CD8-positive, alpha-beta memory T cell (primary cell): ENCODE data around the gene XRCC3. TPM values are rescaled to one million over a fixed set of nuclear protein-coding genes. Genes with fewer than 3 reads are reported as not detected.

Experiments used
- CTCF ChIA-PET: fragments of 350-600 bp; sonication (Branson Sonifier 250); formaldehyde crosslinking; loops from one replicate; lab custom pipeline; 2021; ENCODE audit warnings: antibody characterized with exemption; lab: Charles Lee
- POLR2A ChIA-PET: fragments of 350-600 bp; sonication (Branson Sonifier 250); formaldehyde crosslinking; loops from one replicate; lab custom pipeline; 2021; ENCODE audit warnings: antibody characterized with exemption; lab: Charles Lee
- DNase-seq, 5 donors: peaks; one replicate each; pipeline versions ENCODE4 v3.0.0 to v3.0.0-alpha.2; 2020 to 2022; ENCODE audit warnings: mixed read lengths in 1 of 5
- H3K27ac ChIP-seq: one replicate; pipeline ENCODE4 v1.7.0; 2013; ENCODE audit warnings: low read depth, mild to moderate bottlenecking, low read length, moderate library complexity
- H3K27me3 ChIP-seq: 2 replicates; pipeline ENCODE4 v1.7.0; 2013; ENCODE audit warnings: low read length, mild to moderate bottlenecking; ENCODE audit not compliant: insufficient read depth, poor library complexity, severe bottlenecking
- H3K36me3 ChIP-seq: 2 replicates; pipeline ENCODE4 v1.7.0; 2013; ENCODE audit warnings: mild to moderate bottlenecking, low read length, moderate library complexity; ENCODE audit not compliant: insufficient read depth
- H3K4me1 ChIP-seq: 2 replicates; pipeline ENCODE4 v1.7.0; 2013; ENCODE audit warnings: mild to moderate bottlenecking, low read length, moderate library complexity; ENCODE audit not compliant: insufficient read depth
- H3K4me3 ChIP-seq: 2 replicates; pipeline ENCODE4 v1.7.0; 2013; ENCODE audit warnings: mild to moderate bottlenecking, low read length
- H3K9me3 ChIP-seq: 2 replicates; pipeline ENCODE4 v1.7.0; 2013; ENCODE audit warnings: mild to moderate bottlenecking, low read length
- H3K27ac Mint-ChIP-seq, 8 donors: one replicate each; pipeline ENCODE4 v1.8.0; 2020 to 2021; ENCODE audit warnings: mixed read lengths in 8 of 8, mild to moderate bottlenecking in 6 of 8, inconsistent platforms in 3 of 8, moderate library complexity in 3 of 8
- H3K27me3 Mint-ChIP-seq, 2 donors: one replicate each; pipeline ENCODE4 v1.8.0; 2020 to 2021; ENCODE audit warnings: mixed read lengths in 2 of 2, mild to moderate bottlenecking in 1 of 2, moderate library complexity in 1 of 2
- H3K36me3 Mint-ChIP-seq, 3 donors: one replicate each; pipeline ENCODE4 v1.8.0; 2020 to 2021; ENCODE audit warnings: mixed read lengths in 3 of 3, inconsistent platforms in 1 of 3, mild to moderate bottlenecking in 1 of 3
- H3K4me1 Mint-ChIP-seq, 3 donors: one replicate each; pipeline ENCODE4 v1.8.0; 2020 to 2021; ENCODE audit warnings: mixed read lengths in 3 of 3, inconsistent platforms in 1 of 3, mild to moderate bottlenecking in 1 of 3
- H3K4me3 Mint-ChIP-seq, 7 donors: one replicate each; pipeline ENCODE4 v1.8.0; 2020 to 2021; ENCODE audit warnings: mixed read lengths in 7 of 7, mild to moderate bottlenecking in 6 of 7, moderate library complexity in 4 of 7, inconsistent platforms in 2 of 7
- H3K9me3 Mint-ChIP-seq, 5 donors: one replicate each; pipeline ENCODE4 v1.8.0; 2020 to 2022; ENCODE audit warnings: mixed read lengths in 5 of 5, mild to moderate bottlenecking in 3 of 5, moderate library complexity in 2 of 5, inconsistent platforms in 1 of 5
- polyA plus RNA-seq: library from polyadenylated mRNA; unstranded; fragments of 300-500 nt; fragmentation: Illumina TruSeq; gene quantifications from one replicate; pipeline ENCODE4 v1.2.3, GENCODE V29; 2021
- total RNA-seq, 2 experiments: library from RNA; stranded (reverse); gene quantifications; one replicate each; pipeline ENCODE4 v1.2.3, GENCODE V29; 2021

Gene XRCC3
- total and polyA plus RNA-seq, 3 experiments from 2014 or later = 4.4 to 59.9 (median 54.4) TPM

- peaks cover 3 to 82% (median 11%) of the 10 kb centered on the region in 3 donors for H3K36me3 Mint-ChIP-seq
- peaks cover 0 to 3% (median 1%) of the 10 kb centered on the region in 3 donors for H3K4me1 Mint-ChIP-seq
- Histone ChIP-seq H3K4me3 (no peak overlapping the region), H3K27me3 (no peaks in the 10 kb centered on the region), H3K4me1 (peaks cover 3% of the 10 kb centered on the region), H3K36me3 (peaks cover 3% of the 10 kb centered on the region), H3K27ac (no peak overlapping the region), H3K9me3 (no peaks in the 10 kb centered on the region)
- ChIA-PET CTCF (no interaction called here), POLR2A (no interaction called here)
- DNase-seq = no peak
- H3K9me3 Mint-ChIP-seq = no peaks in the 10 kb centered on the region
- no peaks in the 10 kb centered on the region for H3K27me3 Mint-ChIP-seq
- no peak overlapping the region for H3K4me3 Mint-ChIP-seq
- peak overlapping the region in 2 of 8 donors; percentile 47 to 84 for H3K27ac Mint-ChIP-seq
These were observed 27.4 kb upstream of the XRCC3 start for GRCh38 chr14:103742499-103743255.

DNA sequence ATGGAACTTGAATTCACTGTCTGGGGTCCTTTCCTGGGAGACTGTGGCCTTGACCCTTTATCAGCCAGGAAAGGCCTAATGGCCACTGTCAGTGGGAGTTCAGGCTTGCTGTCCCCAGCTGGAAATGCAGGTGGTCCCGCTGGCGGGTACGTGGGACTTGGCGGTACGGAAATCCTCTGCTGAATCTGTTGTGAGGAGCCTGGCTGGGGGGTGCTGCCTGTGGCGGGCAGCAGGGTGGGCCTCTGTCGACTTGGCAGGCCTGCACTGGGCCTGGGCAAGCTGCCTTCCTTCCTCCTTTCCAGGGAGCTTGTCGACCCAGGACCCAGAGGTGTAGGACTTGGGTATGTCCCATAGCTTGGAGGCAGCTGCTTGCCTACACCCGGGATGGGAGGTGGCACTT, 26.6 kb upstream of the XRCC3 start:
- Mint-ChIP-seq H3K9me3 (no peaks in the 10 kb centered on the region), H3K4me3 (no peak overlapping the region), H3K27ac (no peak overlapping the region), H3K27me3 (no peaks in the 10 kb centered on the region), H3K36me3 (peaks cover 3 to 86% (median 12%) of the 10 kb centered on the region in 3 donors), H3K4me1 (no peaks in the 10 kb centered on the region)
- CTCF ChIA-PET = no interaction called here
- Histone ChIP-seq H3K27me3 (no peaks in the 10 kb centered on the region), H3K9me3 (no peaks in the 10 kb centered on the region), H3K27ac (no peak overlapping the region), H3K36me3 (peaks cover 3% of the 10 kb centered on the region), H3K4me1 (no peaks in the 10 kb centered on the region), H3K4me3 (no peak overlapping the region)
- peak in 1 of 5 donors; percentile 12 for DNase-seq
- POLR2A ChIA-PET = no interaction called here

DNA sequence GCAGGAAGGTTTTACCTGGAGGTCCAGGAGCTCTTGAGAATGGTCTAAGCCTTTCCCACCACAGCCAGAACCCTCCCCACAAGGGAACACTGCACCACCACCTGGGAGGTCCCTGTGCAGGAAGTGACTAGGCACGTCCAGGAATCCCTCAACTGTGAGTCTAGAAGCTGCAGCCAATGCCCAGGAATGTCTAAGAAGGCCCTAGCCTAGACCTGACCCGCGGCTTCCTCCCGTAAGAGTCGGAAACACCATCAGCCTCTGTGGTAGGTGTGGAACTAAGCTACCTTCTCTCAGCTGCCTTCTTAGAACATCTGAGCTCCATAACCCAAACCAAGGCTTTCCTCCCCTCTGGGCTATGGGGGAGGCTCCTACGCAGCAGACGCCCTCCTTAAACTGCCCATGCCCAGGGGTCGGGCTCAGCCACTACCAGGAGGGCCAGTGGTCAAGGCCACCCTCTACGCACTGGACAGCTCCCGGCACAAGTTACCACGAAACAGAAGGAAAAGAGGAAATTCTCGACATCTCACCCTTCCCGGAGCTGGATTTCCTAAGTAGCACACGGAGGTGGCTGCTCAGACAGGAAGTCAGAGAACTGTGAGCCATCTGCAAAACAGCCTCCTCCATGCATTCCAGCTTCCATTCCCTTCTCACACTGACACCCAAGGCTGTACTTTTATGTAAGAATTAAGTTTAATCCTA, 25.9 kb upstream of the XRCC3 start:
- Mint-ChIP-seq H3K36me3 (peaks cover 3 to 86% (median 12%) of the 10 kb centered on the region in 3 donors), H3K27me3 (no peaks in the 10 kb centered on the region), H3K27ac (no peak overlapping the region), H3K9me3 (no peaks in the 10 kb centered on the region), H3K4me1 (no peaks in the 10 kb centered on the region), H3K4me3 (no peak overlapping the region)
- no peak for DNase-seq
- Histone ChIP-seq H3K4me1 (no peaks in the 10 kb centered on the region), H3K9me3 (no peaks in the 10 kb centered on the region), H3K27me3 (no peaks in the 10 kb centered on the region), H3K27ac (no peak overlapping the region), H3K4me3 (no peak overlapping the region), H3K36me3 (peaks cover 3% of the 10 kb centered on the region)
- ChIA-PET POLR2A (no interaction called here), CTCF (no interaction called here)

DNA sequence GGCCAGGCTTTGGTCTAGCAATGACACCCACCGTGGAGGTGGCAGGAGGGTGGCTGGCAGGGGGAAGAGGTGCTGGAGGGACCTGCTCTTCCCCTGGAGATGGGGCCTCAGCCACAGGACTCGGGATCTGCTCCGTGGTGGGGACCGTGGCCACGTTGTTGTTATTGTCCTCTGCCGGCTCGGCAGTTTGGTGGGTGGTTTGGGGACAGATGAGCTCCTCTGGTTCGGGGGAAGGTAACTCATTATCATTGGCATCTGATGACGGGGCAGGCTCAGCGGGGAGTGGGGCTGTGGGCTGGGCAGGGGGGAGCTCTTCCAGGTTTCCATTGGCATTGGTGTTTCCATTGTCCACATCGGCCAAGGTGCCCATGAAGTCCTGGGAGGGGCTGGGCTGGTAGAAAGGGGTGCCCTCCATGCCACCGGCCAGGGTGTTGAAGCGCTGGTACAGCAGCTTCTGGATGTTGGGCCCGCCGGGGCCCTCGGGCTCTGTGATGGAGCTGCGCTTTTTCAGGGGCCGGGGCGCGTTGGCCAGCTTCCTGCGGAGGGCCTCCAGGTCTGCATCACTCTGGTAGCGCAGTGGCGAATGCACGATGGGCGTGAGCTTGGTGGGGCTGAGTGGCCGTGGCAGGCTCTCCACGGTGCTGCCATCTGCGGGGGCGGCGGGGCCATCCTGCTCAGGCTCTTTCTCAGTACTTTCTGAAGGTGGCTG, 24.7 kb upstream of the XRCC3 start:
- peak in 1 of 5 donors; percentile 35 for DNase-seq
- Mint-ChIP-seq H3K27me3 (no peaks in the 10 kb centered on the region), H3K4me1 (no peaks in the 10 kb centered on the region), H3K9me3 (no peaks in the 10 kb centered on the region), H3K27ac (peak overlapping the region in 1 of 8 donors; percentile 17), H3K36me3 (peaks cover 3 to 86% (median 13%) of the 10 kb centered on the region in 3 donors), H3K4me3 (no peak overlapping the region)
- Histone ChIP-seq H3K4me1 (no peaks in the 10 kb centered on the region), H3K27ac (no peak overlapping the region), H3K36me3 (peaks cover 3% of the 10 kb centered on the region), H3K27me3 (no peaks in the 10 kb centered on the region), H3K9me3 (no peaks in the 10 kb centered on the region), H3K4me3 (no peak overlapping the region)
- POLR2A ChIA-PET = no interaction called here
- CTCF ChIA-PET = no interaction called here

DNA sequence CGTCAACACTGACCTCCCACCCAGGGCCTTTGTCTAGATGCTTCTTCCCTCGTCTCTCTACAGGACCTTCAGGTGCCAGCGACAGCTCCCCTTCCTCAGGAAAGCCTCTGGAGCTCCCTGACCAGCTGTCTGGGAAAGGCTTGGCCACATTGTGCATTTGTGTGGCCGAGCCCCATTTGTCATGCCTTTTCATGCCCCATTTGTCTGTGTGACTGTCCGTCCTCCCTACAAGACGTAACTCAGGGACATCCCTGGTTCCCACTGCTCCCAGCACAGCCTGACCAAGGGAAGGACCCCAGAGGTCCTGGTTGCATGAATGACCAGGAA, 24.2 kb upstream of the XRCC3 start:
- H3K27me3 ChIP-seq = no peaks in the 10 kb centered on the region
- peaks cover under 1% of the 10 kb centered on the region for H3K36me3 ChIP-seq
- H3K9me3 Mint-ChIP-seq = no peaks in the 10 kb centered on the region
- CTCF ChIA-PET = no interaction called here
- no peak overlapping the region for H3K27ac ChIP-seq
- no peak overlapping the region for H3K27ac Mint-ChIP-seq
- no peak overlapping the region for H3K4me3 Mint-ChIP-seq
- no peak overlapping the region for H3K4me3 ChIP-seq
- H3K9me3 ChIP-seq = no peaks in the 10 kb centered on the region
- no peak for DNase-seq
- H3K4me1 ChIP-seq = no peaks in the 10 kb centered on the region
- no peaks in the 10 kb centered on the region for H3K27me3 Mint-ChIP-seq
- H3K36me3 Mint-ChIP-seq = peaks cover 3 to 87% (median 18%) of the 10 kb centered on the region in 3 donors
- no peaks in the 10 kb centered on the region for H3K4me1 Mint-ChIP-seq
- POLR2A ChIA-PET = no interaction called here

- CTCF ChIA-PET = no interaction called here
These were observed 23.6 kb upstream of the XRCC3 start for GRCh38 chr14:103738701-103739451.

DNA sequence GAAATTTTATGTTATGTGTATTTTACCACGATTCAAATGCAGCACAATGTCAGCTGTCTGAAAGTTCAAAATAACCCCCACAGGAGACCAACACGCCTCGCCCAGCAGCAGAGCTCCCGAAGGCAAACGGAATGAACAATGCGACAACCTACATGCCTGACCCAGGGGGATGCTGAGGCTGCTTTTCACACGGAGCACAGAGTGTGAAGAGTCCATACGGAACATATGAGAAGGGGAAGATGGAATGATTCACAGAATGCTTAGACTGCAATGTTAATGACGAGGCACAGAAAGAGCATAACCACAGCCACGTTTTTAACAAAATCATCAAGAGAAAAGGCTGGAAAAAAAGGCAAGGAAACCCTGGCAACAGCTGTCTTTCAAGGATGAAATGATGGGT, 22.9 kb upstream of the XRCC3 start:
- H3K4me3 Mint-ChIP-seq = no peak overlapping the region
- no peak for DNase-seq
- H3K27ac Mint-ChIP-seq = peak overlapping the region in 1 of 8 donors; percentile 61
- Histone ChIP-seq H3K36me3 (no peaks in the 10 kb centered on the region), H3K27me3 (no peaks in the 10 kb centered on the region), H3K4me3 (no peak overlapping the region), H3K4me1 (no peaks in the 10 kb centered on the region), H3K27ac (no peak overlapping the region), H3K9me3 (no peaks in the 10 kb centered on the region)
- POLR2A ChIA-PET = no interaction called here
- H3K36me3 Mint-ChIP-seq = peaks cover 3 to 90% (median 20%) of the 10 kb centered on the region in 3 donors
- no peaks in the 10 kb centered on the region for H3K27me3 Mint-ChIP-seq
- no peaks in the 10 kb centered on the region for H3K4me1 Mint-ChIP-seq
- CTCF ChIA-PET = no interaction called here
- no peaks in the 10 kb centered on the region for H3K9me3 Mint-ChIP-seq

More at GRCh38 chr14:103738701-103739451, 23.6 kb upstream of the XRCC3 start:
- H3K9me3 Mint-ChIP-seq = no peaks in the 10 kb centered on the region
- Histone ChIP-seq H3K9me3 (no peaks in the 10 kb centered on the region), H3K27ac (no peak overlapping the region), H3K4me3 (no peak overlapping the region), H3K27me3 (no peaks in the 10 kb centered on the region), H3K4me1 (no peaks in the 10 kb centered on the region), H3K36me3 (no peaks in the 10 kb centered on the region)
- POLR2A ChIA-PET = no interaction called here
- no peaks in the 10 kb centered on the region for H3K27me3 Mint-ChIP-seq
- DNase-seq = peak in 1 of 5 donors; percentile 39
- H3K4me1 Mint-ChIP-seq = no peaks in the 10 kb centered on the region
- H3K36me3 Mint-ChIP-seq = peaks cover 3 to 88% (median 20%) of the 10 kb centered on the region in 3 donors
- H3K27ac Mint-ChIP-seq = peak overlapping the region in 1 of 8 donors; percentile 73
- no peak overlapping the region for H3K4me3 Mint-ChIP-seq
